Stimulated activated effector memory CD8-positive, alpha-beta T cell treated with anti-CD3 and anti-CD28 coated beads, Interleukin-12 subunit alpha, Interleukin-12 subunit beta, amount 100 ng/mL, for 72 hours (primary cell): Measurements from ENCODE around the gene PBOV1.

ENCODE experiments used
- ATAC-seq: fragments of 150-1000 bp; cut with Tn5 transposase; 2 replicates; pipeline ENCODE4 v1.10.0; 2021
- DNase-seq, 2 donors: peaks; one replicate each; pipeline ENCODE4 v3.0.0; 2021 to 2022; ENCODE audit warnings: low spot score in 2 of 2
- H3K27ac Mint-ChIP-seq: one replicate; pipeline ENCODE4 v1.8.0; 2022; ENCODE audit warnings: mild to moderate bottlenecking, mixed read lengths
- H3K36me3 Mint-ChIP-seq: one replicate; pipeline ENCODE4 v1.8.0; 2022; ENCODE audit warnings: mild to moderate bottlenecking, mixed read lengths
- H3K4me1 Mint-ChIP-seq: one replicate; pipeline ENCODE4 v1.8.0; 2022; ENCODE audit warnings: mixed read lengths
- H3K4me3 Mint-ChIP-seq: one replicate; pipeline ENCODE4 v1.8.0; 2022; ENCODE audit warnings: mild to moderate bottlenecking, mixed read lengths
- H3K9me3 Mint-ChIP-seq: one replicate; pipeline ENCODE4 v1.8.0; 2022; ENCODE audit warnings: mixed read lengths

Gene PBOV1

GRCh38 chr6:138218449-138218848, at the start of gene PBOV1:
PBOV1 (minus strand) TSS chr6:138218491; CDS start chr6:138218395, 96 bp downstream.
- no peaks in the 10 kb centered on the region for H3K36me3 Mint-ChIP-seq
- no peaks in the 10 kb centered on the region for H3K4me1 Mint-ChIP-seq
- no peak within 1 kb of the TSS for H3K27ac Mint-ChIP-seq
- no peak for ATAC-seq
- no peak for DNase-seq
- no peak within 1 kb of the TSS for H3K4me3 Mint-ChIP-seq
- H3K9me3 Mint-ChIP-seq = no peaks in the 10 kb centered on the region

GRCh38 chr6:138266095-138266494, 47.8 kb upstream of the PBOV1 start:
- H3K36me3 Mint-ChIP-seq = no peaks in the 10 kb centered on the region
- no peak overlapping the region for H3K27ac Mint-ChIP-seq
- ATAC-seq (no peak), DNase-seq (no peak)
- no peaks in the 10 kb centered on the region for H3K9me3 Mint-ChIP-seq
- no peaks in the 10 kb centered on the region for H3K4me1 Mint-ChIP-seq
- no peak overlapping the region for H3K4me3 Mint-ChIP-seq

- Mint-ChIP-seq H3K4me3 (no peak overlapping the region), H3K9me3 (no peaks in the 10 kb centered on the region), H3K4me1 (no peaks in the 10 kb centered on the region), H3K36me3 (no peaks in the 10 kb centered on the region), H3K27ac (no peak overlapping the region)
- ATAC-seq (no peak), DNase-seq (no peak)
Measured at GRCh38 chr6:138264372-138264880, 46.1 kb upstream of the PBOV1 start.

- Mint-ChIP-seq H3K27ac (no peak overlapping the region), H3K9me3 (no peaks in the 10 kb centered on the region), H3K36me3 (no peaks in the 10 kb centered on the region), H3K4me1 (no peaks in the 10 kb centered on the region), H3K4me3 (no peak overlapping the region)
- DNase-seq (no peak), ATAC-seq (no peak)
Measured at GRCh38 chr6:138263963-138264362, 45.7 kb upstream of the PBOV1 start.

GRCh38 chr6:138261116-138261780, 43.0 kb upstream of the PBOV1 start:
- no peak overlapping the region for H3K4me3 Mint-ChIP-seq
- no peaks in the 10 kb centered on the region for H3K9me3 Mint-ChIP-seq
- no peak for DNase-seq
- H3K4me1 Mint-ChIP-seq = no peaks in the 10 kb centered on the region
- ATAC-seq = no peak
- no peaks in the 10 kb centered on the region for H3K36me3 Mint-ChIP-seq
- H3K27ac Mint-ChIP-seq = no peak overlapping the region

GRCh38 chr6:138258991-138259390, 40.7 kb upstream of the PBOV1 start:
- H3K4me1 Mint-ChIP-seq = no peaks in the 10 kb centered on the region
- no peak overlapping the region for H3K4me3 Mint-ChIP-seq
- DNase-seq (no peak), ATAC-seq (no peak)
- H3K27ac Mint-ChIP-seq = no peak overlapping the region
- no peaks in the 10 kb centered on the region for H3K36me3 Mint-ChIP-seq
- H3K9me3 Mint-ChIP-seq = no peaks in the 10 kb centered on the region

GRCh38 chr6:138258197-138258596, 39.9 kb upstream of the PBOV1 start:
- H3K4me1 Mint-ChIP-seq = no peaks in the 10 kb centered on the region
- peaks cover 5% of the 10 kb centered on the region for H3K36me3 Mint-ChIP-seq
- H3K4me3 Mint-ChIP-seq = no peak overlapping the region
- DNase-seq (no peak), ATAC-seq (no peak)
- H3K27ac Mint-ChIP-seq = no peak overlapping the region
- no peaks in the 10 kb centered on the region for H3K9me3 Mint-ChIP-seq

GRCh38 chr6:138257638-138258040, 39.3 kb upstream of the PBOV1 start:
- H3K36me3 Mint-ChIP-seq = peaks cover 5% of the 10 kb centered on the region
- no peaks in the 10 kb centered on the region for H3K9me3 Mint-ChIP-seq
- no peak overlapping the region for H3K27ac Mint-ChIP-seq
- ATAC-seq (no peak), DNase-seq (no peak)
- H3K4me1 Mint-ChIP-seq = no peaks in the 10 kb centered on the region
- no peak overlapping the region for H3K4me3 Mint-ChIP-seq

- DNase-seq (no peak), ATAC-seq (no peak)
- peaks cover 5% of the 10 kb centered on the region for H3K36me3 Mint-ChIP-seq
- no peaks in the 10 kb centered on the region for H3K4me1 Mint-ChIP-seq
- H3K9me3 Mint-ChIP-seq = no peaks in the 10 kb centered on the region
- H3K4me3 Mint-ChIP-seq = no peak overlapping the region
- H3K27ac Mint-ChIP-seq = no peak overlapping the region
Measured at GRCh38 chr6:138255443-138255842, 37.2 kb upstream of the PBOV1 start.

- no peak for ATAC-seq
- H3K4me3 Mint-ChIP-seq = no peak overlapping the region
- no peak for DNase-seq
- H3K27ac Mint-ChIP-seq = no peak overlapping the region
- peaks cover 5% of the 10 kb centered on the region for H3K36me3 Mint-ChIP-seq
- H3K4me1 Mint-ChIP-seq = no peaks in the 10 kb centered on the region
- H3K9me3 Mint-ChIP-seq = no peaks in the 10 kb centered on the region
Measured at GRCh38 chr6:138253731-138254130, 35.4 kb upstream of the PBOV1 start.

- Mint-ChIP-seq H3K4me3 (no peak overlapping the region), H3K27ac (no peak overlapping the region), H3K36me3 (peaks cover 5% of the 10 kb centered on the region), H3K9me3 (no peaks in the 10 kb centered on the region), H3K4me1 (no peaks in the 10 kb centered on the region)
- ATAC-seq = no peak
- no peak for DNase-seq
Measured at GRCh38 chr6:138250513-138251247, 32.4 kb upstream of the PBOV1 start.

GRCh38 chr6:138250053-138250452, 31.8 kb upstream of the PBOV1 start:
- DNase-seq (no peak), ATAC-seq (no peak)
- Mint-ChIP-seq H3K9me3 (no peaks in the 10 kb centered on the region), H3K27ac (no peak overlapping the region), H3K4me1 (no peaks in the 10 kb centered on the region), H3K4me3 (no peak overlapping the region), H3K36me3 (peaks cover 5% of the 10 kb centered on the region)

- H3K4me3 Mint-ChIP-seq = no peak overlapping the region
- H3K27ac Mint-ChIP-seq = no peak overlapping the region
- DNase-seq (no peak), ATAC-seq (no peak)
- no peaks in the 10 kb centered on the region for H3K9me3 Mint-ChIP-seq
- peaks cover 4% of the 10 kb centered on the region for H3K36me3 Mint-ChIP-seq
- H3K4me1 Mint-ChIP-seq = no peaks in the 10 kb centered on the region
Measured at GRCh38 chr6:138248878-138249277, 30.6 kb upstream of the PBOV1 start.

- no peaks in the 10 kb centered on the region for H3K9me3 Mint-ChIP-seq
- no peaks in the 10 kb centered on the region for H3K4me1 Mint-ChIP-seq
- no peaks in the 10 kb centered on the region for H3K36me3 Mint-ChIP-seq
- H3K4me3 Mint-ChIP-seq = no peak overlapping the region
- H3K27ac Mint-ChIP-seq = no peak overlapping the region
- DNase-seq (no peak), ATAC-seq (no peak)
Measured at GRCh38 chr6:138248011-138248410, 29.7 kb upstream of the PBOV1 start.

GRCh38 chr6:138246650-138247440, 28.6 kb upstream of the PBOV1 start:
- H3K4me1 Mint-ChIP-seq = no peaks in the 10 kb centered on the region
- no peaks in the 10 kb centered on the region for H3K36me3 Mint-ChIP-seq
- DNase-seq (no peak), ATAC-seq (no peak)
- no peak overlapping the region for H3K27ac Mint-ChIP-seq
- no peaks in the 10 kb centered on the region for H3K9me3 Mint-ChIP-seq
- H3K4me3 Mint-ChIP-seq = no peak overlapping the region
